OCI-LY3 (cell line): ENCODE measurements around the gene RPS10.

ENCODE experiments used
- H2AFZ ChIP-seq: fragments of 200-600, 300-600 bp; shearing (Covaris generic); 2 replicates; pipeline ENCODE4 v1.6.0; 2014; ENCODE audit warnings: antibody characterized with exemption, low read depth, low read length
- H3K27ac ChIP-seq: fragments of 200-600, 300-600 bp; sonication (generic); 2 replicates; pipeline ENCODE4 v1.5.1; 2014; ENCODE audit warnings: mild to moderate bottlenecking, low read length, moderate library complexity, mixed read lengths
- H3K27me3 ChIP-seq: fragments of 200-600, 300-600 bp; sonication (generic); 2 replicates; pipeline ENCODE4 v1.6.1; 2014; ENCODE audit warnings: low read depth, low read length, mixed read lengths
- H3K36me3 ChIP-seq: fragments of 200-600, 300-600 bp; sonication (generic); replicated peaks from 2 replicates; pipeline ENCODE3; 2014; ENCODE audit warnings: low read depth, low read length, mixed read lengths
- H3K4me1 ChIP-seq: fragments of 300-600, 200-600 bp; sonication (generic); 2 replicates; pipeline ENCODE4 v1.6.1; 2014; ENCODE audit warnings: low read length, mixed read lengths
- H3K4me2 ChIP-seq: fragments of 200-600, 300-600 bp; sonication (generic); 2 replicates; pipeline ENCODE4 v1.6.1; 2014; ENCODE audit warnings: low read length, mixed read lengths
- H3K4me3 ChIP-seq: fragments of 300-600, 200-600 bp; sonication (generic); 2 replicates; pipeline ENCODE4 v1.5.1; 2014; ENCODE audit warnings: antibody characterized with exemption, mild to moderate bottlenecking, low read length, moderate library complexity
- H3K79me2 ChIP-seq: fragments of 300-600, 200-600 bp; shearing (Covaris generic); 2 replicates; pipeline ENCODE4 v1.6.1; 2014; ENCODE audit warnings: mild to moderate bottlenecking, low read length, mixed read lengths
- H3K9ac ChIP-seq: fragments of 300-600, 200-600 bp; shearing (Covaris generic); 2 replicates; pipeline ENCODE4 v1.6.0; 2014; ENCODE audit warnings: mild to moderate bottlenecking, low read length, moderate library complexity
- H3K9me3 ChIP-seq: fragments of 200-600, 300-600 bp; shearing (Covaris generic); 2 replicates; pipeline ENCODE4 v1.6.1; 2014; ENCODE audit warnings: low read length, mixed read lengths; ENCODE audit not compliant: insufficient read depth
- H4K20me1 ChIP-seq: fragments of 200-600, 300-600 bp; sonication (generic); 2 replicates; pipeline ENCODE4 v1.6.1; 2016; ENCODE audit warnings: low read length, mixed read lengths; ENCODE audit not compliant: insufficient read depth
- CTCF ChIP-seq: fragments of 200-600, 300-600 bp; sonication (generic); IDR thresholded peaks from 2 replicates; pipeline ENCODE4 v1.5.1; 2014; ENCODE audit warnings: antibody characterized with exemption, low read length, low read depth
- EZH2phosphoT487 ChIP-seq: fragments of 200-600 bp; shearing (Covaris generic); IDR thresholded peaks from 2 replicates; pipeline ENCODE4 v1.6.1; 2018; ENCODE audit warnings: antibody characterized with exemption, mixed run types, low read depth

RPS10 gene

GRCh38 chr6:34465531-34466241, 39.8 kb upstream of the RPS10 start, which contains the start of gene PACSIN1:
PACSIN1 (plus strand) TSS chr6:34466076; CDS start chr6:34526306, 60,230 bp downstream.
- no peaks in the 10 kb centered on the region for H3K79me2 ChIP-seq
- H3K9ac ChIP-seq = no peak within 1 kb of the TSS

GRCh38 chr6:34463849-34464248, 38.0 kb upstream of the RPS10 start:
- Histone ChIP-seq H3K36me3 (no peaks in the 10 kb centered on the region), H3K4me1 (peaks cover 12% of the 10 kb centered on the region), H3K4me3 (no peak overlapping the region), H3K79me2 (no peaks in the 10 kb centered on the region), H3K9ac (no peak overlapping the region), H3K27me3 (no peaks in the 10 kb centered on the region), H3K4me2 (no peak overlapping the region), H4K20me1 (no peaks in the 10 kb centered on the region), H2AFZ (no peak overlapping the region), H3K9me3 (no peaks in the 10 kb centered on the region), H3K27ac (no peak overlapping the region)
- TF ChIP-seq EZH2phosphoT487 (no peak), CTCF (no peak)

More at GRCh38 chr6:34465531-34466241, 39.8 kb upstream of the RPS10 start, which contains the start of gene PACSIN1:
- no peaks in the 10 kb centered on the region for H3K36me3 ChIP-seq
- TF ChIP-seq EZH2phosphoT487 = no peak
- TF ChIP-seq CTCF = no peak
- H3K27ac ChIP-seq = no peak within 1 kb of the TSS
- no peak within 1 kb of the TSS for H2AFZ ChIP-seq
- no peaks in the 10 kb centered on the region for H4K20me1 ChIP-seq
- no peak within 1 kb of the TSS for H3K4me3 ChIP-seq
- H3K4me2 ChIP-seq = no peak within 1 kb of the TSS
- H3K27me3 ChIP-seq = no peaks in the 10 kb centered on the region
- H3K9me3 ChIP-seq = no peaks in the 10 kb centered on the region
- peaks cover 22% of the 10 kb centered on the region for H3K4me1 ChIP-seq

DNA sequence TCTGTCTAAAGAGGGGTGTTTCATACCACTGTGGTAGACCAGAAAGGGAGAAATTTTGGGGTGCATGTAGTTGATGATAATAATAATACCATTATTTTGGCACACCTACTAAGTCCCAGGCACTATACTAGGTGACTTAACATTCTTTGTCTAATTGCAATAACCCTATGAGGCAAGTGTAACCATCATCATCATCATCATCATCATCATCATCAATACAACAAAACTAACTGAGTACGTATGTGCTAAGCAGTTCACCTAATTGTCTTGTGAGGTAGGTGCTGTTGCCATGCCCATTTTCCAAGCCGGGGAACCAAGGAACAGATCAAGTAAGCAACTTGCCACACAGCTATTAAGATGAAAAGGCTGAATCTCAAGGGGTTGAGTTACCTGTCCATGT, 37.4 kb upstream of the RPS10 start:
- Histone ChIP-seq H3K9ac (no peak overlapping the region), H4K20me1 (no peaks in the 10 kb centered on the region), H2AFZ (no peak overlapping the region), H3K4me3 (no peak overlapping the region), H3K4me2 (no peak overlapping the region), H3K36me3 (no peaks in the 10 kb centered on the region), H3K79me2 (no peaks in the 10 kb centered on the region), H3K9me3 (no peaks in the 10 kb centered on the region), H3K4me1 (peaks cover 7% of the 10 kb centered on the region), H3K27ac (no peak overlapping the region), H3K27me3 (no peaks in the 10 kb centered on the region)
- TF ChIP-seq EZH2phosphoT487 (no peak), CTCF (no peak)

DNA sequence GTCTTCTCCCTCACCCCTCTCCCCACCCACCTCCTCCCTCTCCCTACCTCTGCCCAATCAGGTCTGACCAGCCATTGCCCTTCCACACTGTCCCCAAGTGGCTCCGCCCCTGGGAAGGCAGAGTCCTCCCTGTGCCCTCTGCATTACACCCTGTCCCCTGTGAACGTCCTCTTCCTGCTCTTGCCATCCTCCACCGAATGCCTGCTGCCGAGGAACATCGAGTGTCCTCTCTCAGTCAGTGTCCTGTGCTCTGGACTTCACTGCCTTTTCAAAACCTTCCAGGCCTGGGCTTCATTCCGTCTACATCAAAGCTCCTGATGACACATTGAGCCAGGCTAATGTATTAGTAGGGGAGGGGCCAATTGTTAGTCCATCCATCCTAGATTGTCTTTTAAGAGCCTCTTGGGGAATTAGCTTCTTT, 36.7 kb upstream of the RPS10 start:
- TF ChIP-seq CTCF (no peak), EZH2phosphoT487 (no peak)
- Histone ChIP-seq H3K4me2 (no peak overlapping the region), H3K4me1 (no peaks in the 10 kb centered on the region), H4K20me1 (no peaks in the 10 kb centered on the region), H3K9me3 (no peaks in the 10 kb centered on the region), H3K79me2 (no peaks in the 10 kb centered on the region), H2AFZ (no peak overlapping the region), H3K9ac (no peak overlapping the region), H3K4me3 (no peak overlapping the region), H3K27me3 (no peaks in the 10 kb centered on the region), H3K36me3 (no peaks in the 10 kb centered on the region), H3K27ac (no peak overlapping the region)
